Measurements from ENCODE around the gene ADCY4.

The ADCY4 gene

DNA sequence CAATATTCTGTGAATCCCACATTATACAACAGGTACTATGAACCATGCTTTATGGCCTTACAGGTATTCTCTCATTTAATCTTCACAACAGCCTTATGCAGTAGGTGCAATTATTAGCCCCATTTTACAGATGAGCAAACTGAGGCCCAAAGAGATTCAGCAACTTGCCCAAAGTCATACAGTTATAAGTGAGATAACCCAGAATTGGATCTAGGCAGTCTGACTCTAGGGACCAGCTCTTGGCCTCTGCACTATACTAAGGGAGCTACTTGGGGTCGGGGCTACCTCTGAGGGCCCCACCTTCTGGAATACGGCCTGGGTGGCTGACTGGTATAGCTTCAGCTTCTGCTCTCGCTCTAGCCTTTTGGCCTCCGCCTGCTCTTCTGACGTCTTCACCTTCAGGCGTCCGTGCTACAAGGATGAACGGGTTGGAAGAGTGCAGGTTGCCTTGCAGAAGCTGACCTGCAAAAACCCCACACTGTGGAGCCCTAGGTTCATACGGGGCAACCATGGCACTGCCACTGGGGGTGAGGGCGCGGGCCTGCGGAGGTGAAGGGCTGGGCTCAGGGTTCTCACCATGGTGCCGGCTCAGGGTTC lies 64.2 kb downstream of the ADCY4 start:
- H3K4me3 ChIP-seq (ENCODE audit: low read depth, low read length), result peak overlapping the region; percentile 92
- TF ChIP-seq, protein P1, sequence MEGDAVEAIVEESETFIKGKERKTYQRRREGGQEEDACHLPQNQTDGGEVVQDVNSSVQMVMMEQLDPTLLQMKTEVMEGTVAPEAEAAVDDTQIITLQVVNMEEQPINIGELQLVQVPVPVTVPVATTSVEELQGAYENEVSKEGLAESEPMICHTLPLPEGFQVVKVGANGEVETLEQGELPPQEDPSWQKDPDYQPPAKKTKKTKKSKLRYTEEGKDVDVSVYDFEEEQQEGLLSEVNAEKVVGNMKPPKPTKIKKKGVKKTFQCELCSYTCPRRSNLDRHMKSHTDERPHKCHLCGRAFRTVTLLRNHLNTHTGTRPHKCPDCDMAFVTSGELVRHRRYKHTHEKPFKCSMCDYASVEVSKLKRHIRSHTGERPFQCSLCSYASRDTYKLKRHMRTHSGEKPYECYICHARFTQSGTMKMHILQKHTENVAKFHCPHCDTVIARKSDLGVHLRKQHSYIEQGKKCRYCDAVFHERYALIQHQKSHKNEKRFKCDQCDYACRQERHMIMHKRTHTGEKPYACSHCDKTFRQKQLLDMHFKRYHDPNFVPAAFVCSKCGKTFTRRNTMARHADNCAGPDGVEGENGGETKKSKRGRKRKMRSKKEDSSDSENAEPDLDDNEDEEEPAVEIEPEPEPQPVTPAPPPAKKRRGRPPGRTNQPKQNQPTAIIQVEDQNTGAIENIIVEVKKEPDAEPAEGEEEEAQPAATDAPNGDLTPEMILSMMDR (IDR thresholded peaks at IDR 0.05; ENCODE audit: low read depth, low read length), result no peak

DNA sequence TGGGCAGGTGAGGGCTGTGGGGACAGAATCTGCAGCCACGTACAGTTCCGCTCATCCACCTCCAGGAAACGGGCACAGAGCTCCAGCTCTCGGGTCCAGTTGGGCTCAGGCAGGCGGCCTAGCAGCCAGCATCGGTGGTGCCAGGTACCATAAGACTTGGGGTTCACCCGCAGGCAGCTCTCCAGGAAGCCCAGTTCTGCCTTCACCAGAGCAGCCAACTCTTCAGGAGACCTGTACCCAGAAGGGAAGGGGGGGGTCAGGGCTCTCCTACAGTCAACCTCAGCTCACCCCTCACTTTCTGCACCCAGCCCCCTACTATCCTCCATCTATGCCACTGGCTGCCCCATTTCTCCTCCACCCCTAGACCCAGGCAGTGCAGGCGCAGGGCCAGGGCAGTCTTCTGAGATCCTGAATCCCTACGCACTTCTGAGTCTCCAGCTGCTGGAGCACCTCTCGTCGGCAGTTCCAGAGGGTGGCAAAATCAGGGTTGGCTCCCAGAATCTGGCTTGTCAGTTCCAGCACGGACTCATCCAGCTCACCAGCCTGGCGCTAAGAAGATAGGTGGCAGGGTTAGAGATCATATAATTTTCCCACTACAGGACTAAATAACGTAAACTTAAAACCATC lies 64.8 kb downstream of the ADCY4 start:
- TF ChIP-seq, protein P1 (IDR thresholded peaks at IDR 0.05; ENCODE audit: low read depth, low read length), result no peak
- H3K4me3 ChIP-seq (ENCODE audit: low read depth, low read length), result no peak overlapping the region

GRCh38 chr14:24269368-24269767 lies 65.5 kb downstream of the ADCY4 start:
- no peak overlapping the region for H3K4me3 ChIP-seq (ENCODE audit: low read depth, low read length)
- TF ChIP-seq, protein P1 (IDR thresholded peaks at IDR 0.05; ENCODE audit: low read depth, low read length), result no peak

All from WI38 (cell line).